PC-3 (cell line): ENCODE measurements around the gene GRK1.

Source experiments
- EZH2phosphoT487 ChIP-seq: fragments of 300-600 bp; sonication (generic); IDR thresholded peaks from 2 replicates; pipeline ENCODE4 v1.6.1; 2018; ENCODE audit warnings: mild to moderate bottlenecking, antibody characterized with exemption, low read length, borderline replicate concordance
- TF ChIP-seq, protein P1 (sequence below): fragments of 300-600 bp; sonication (generic); conservative IDR thresholded peaks from 2 replicates; pipeline ENCODE4 v1.5.1; 2017; ENCODE audit warnings: antibody characterized with exemption, low read depth, mild to moderate bottlenecking, low read length

DNA sequence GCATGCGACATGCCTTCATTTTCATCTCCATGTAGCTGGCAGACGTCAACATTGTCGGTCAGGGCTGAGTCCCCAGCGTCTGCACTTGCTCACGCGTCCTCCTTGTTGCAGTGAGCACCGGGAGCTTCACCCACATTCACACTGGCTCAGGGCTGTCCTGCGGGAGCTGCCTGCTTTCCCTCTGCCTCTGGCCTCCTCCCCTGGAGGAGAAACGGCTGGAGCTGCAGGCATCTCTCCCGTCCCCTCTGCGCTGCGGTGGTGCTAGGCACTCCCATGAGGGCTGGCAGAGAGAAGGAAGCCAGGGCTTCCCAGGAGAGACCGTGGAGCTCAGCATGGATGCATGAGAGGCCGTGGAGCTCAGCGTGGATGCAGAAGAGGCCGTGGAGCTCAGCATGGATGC lies 73.6 kb downstream of the GRK1 start:
- TF ChIP-seq, protein P1, sequence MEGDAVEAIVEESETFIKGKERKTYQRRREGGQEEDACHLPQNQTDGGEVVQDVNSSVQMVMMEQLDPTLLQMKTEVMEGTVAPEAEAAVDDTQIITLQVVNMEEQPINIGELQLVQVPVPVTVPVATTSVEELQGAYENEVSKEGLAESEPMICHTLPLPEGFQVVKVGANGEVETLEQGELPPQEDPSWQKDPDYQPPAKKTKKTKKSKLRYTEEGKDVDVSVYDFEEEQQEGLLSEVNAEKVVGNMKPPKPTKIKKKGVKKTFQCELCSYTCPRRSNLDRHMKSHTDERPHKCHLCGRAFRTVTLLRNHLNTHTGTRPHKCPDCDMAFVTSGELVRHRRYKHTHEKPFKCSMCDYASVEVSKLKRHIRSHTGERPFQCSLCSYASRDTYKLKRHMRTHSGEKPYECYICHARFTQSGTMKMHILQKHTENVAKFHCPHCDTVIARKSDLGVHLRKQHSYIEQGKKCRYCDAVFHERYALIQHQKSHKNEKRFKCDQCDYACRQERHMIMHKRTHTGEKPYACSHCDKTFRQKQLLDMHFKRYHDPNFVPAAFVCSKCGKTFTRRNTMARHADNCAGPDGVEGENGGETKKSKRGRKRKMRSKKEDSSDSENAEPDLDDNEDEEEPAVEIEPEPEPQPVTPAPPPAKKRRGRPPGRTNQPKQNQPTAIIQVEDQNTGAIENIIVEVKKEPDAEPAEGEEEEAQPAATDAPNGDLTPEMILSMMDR, result no peak
- no peak for TF ChIP-seq EZH2phosphoT487
